ENCODE measurements around the gene REV3L.

GRCh38 chr6:111430605-111431376 is 52.2 kb downstream of the REV3L start:
- TF ChIP-seq SMC3 (IDR thresholded peaks at IDR 0.05; ENCODE audit: low read depth, low read length) (no peak), TAF1 (IDR thresholded peaks at IDR 0.05; ENCODE audit: borderline replicate concordance, low read depth, low read length) (no peak), POLR2AphosphoS5 (IDR thresholded peaks at IDR 0.05; ENCODE audit: low read depth, low read length) (no peak), JUND (IDR thresholded peaks at IDR 0.05) (no peak), YY1 (IDR thresholded peaks at IDR 0.05; ENCODE audit: low read depth) (no peak), FOXJ3 (CRISPR knock-in tag; IDR thresholded peaks at IDR 0.05) (no peak)
- TF ChIP-seq, protein P1, sequence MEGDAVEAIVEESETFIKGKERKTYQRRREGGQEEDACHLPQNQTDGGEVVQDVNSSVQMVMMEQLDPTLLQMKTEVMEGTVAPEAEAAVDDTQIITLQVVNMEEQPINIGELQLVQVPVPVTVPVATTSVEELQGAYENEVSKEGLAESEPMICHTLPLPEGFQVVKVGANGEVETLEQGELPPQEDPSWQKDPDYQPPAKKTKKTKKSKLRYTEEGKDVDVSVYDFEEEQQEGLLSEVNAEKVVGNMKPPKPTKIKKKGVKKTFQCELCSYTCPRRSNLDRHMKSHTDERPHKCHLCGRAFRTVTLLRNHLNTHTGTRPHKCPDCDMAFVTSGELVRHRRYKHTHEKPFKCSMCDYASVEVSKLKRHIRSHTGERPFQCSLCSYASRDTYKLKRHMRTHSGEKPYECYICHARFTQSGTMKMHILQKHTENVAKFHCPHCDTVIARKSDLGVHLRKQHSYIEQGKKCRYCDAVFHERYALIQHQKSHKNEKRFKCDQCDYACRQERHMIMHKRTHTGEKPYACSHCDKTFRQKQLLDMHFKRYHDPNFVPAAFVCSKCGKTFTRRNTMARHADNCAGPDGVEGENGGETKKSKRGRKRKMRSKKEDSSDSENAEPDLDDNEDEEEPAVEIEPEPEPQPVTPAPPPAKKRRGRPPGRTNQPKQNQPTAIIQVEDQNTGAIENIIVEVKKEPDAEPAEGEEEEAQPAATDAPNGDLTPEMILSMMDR (IDR thresholded peaks at IDR 0.05) = no peak
